ENCODE measurements around the gene DCLK3.

Gene DCLK3

GRCh38 chr3:36763850-36764703 is at the start of gene DCLK3:
DCLK3 (minus strand) TSS chr3:36764553; CDS start chr3:36764263, 290 bp downstream.
- DNase-seq = peak; percentile 35

- no peak for DNase-seq
Measured at GRCh38 chr3:36813305-36813704, 49.0 kb upstream of the DCLK3 start.

- DNase-seq = no peak
Measured at GRCh38 chr3:36812240-36812639, 47.9 kb upstream of the DCLK3 start.

- DNase-seq = no peak
Measured at GRCh38 chr3:36811768-36812167, 47.4 kb upstream of the DCLK3 start.

- no peak for DNase-seq
Measured at GRCh38 chr3:36804295-36805055, 40.1 kb upstream of the DCLK3 start.

GRCh38 chr3:36803091-36803791 is 38.9 kb upstream of the DCLK3 start:
- no peak for DNase-seq

GRCh38 chr3:36800533-36801116 is 36.3 kb upstream of the DCLK3 start:
- no peak for DNase-seq

- no peak for DNase-seq
Measured at GRCh38 chr3:36796881-36797280, 32.5 kb upstream of the DCLK3 start.

- DNase-seq = no peak
Measured at GRCh38 chr3:36796161-36796560, 31.8 kb upstream of the DCLK3 start.

GRCh38 chr3:36795622-36796021 is 31.3 kb upstream of the DCLK3 start:
- no peak for DNase-seq

- DNase-seq = peak; percentile 18
Measured at GRCh38 chr3:36792342-36792741, 28.0 kb upstream of the DCLK3 start.

GRCh38 chr3:36790765-36791164 is 26.4 kb upstream of the DCLK3 start:
- DNase-seq = no peak

GRCh38 chr3:36786921-36787890 is 22.9 kb upstream of the DCLK3 start:
- no peak for DNase-seq

- no peak for DNase-seq
Measured at GRCh38 chr3:36784138-36784635, 19.8 kb upstream of the DCLK3 start.

GRCh38 chr3:36777424-36778218 is 13.3 kb upstream of the DCLK3 start:
- DNase-seq = no peak

GRCh38 chr3:36776436-36776835 is 12.1 kb upstream of the DCLK3 start:
- no peak for DNase-seq

- no peak for DNase-seq
Measured at GRCh38 chr3:36774052-36774451, 9.7 kb upstream of the DCLK3 start.

GRCh38 chr3:36771931-36772330 is 7.6 kb upstream of the DCLK3 start:
- no peak for DNase-seq

- DNase-seq = no peak
Measured at GRCh38 chr3:36769926-36770325, 5.6 kb upstream of the DCLK3 start.

GRCh38 chr3:36765104-36765503 is 751 bp upstream of the DCLK3 start:
- no peak for DNase-seq

GRCh38 chr3:36764704-36765038 is 318 bp upstream of the DCLK3 start:
- DNase-seq = no peak

Data from stimulated activated CD4-positive, alpha-beta T cell treated with anti-CD3 and anti-CD28 coated beads, Interleukin-15, amount 100 ng/mL, for 24 hours (primary cell).